ENCODE measurements around the gene TMEM31. TPM values are rescaled to one million over a fixed set of nuclear protein-coding genes. Genes with fewer than 3 reads are reported as not detected.
A peak's percentile ranks its signal among the peaks of the same experiment; 100 is the strongest.

TMEM31 gene
- total RNA-seq, 2 experiments from 2014 or later: not detected

GRCh38 chrX:103688946-103689345, 21.8 kb upstream of the TMEM31 start:
- Mint-ChIP-seq H3K27me3 (no peaks in the 10 kb centered on the region), H3K4me3 (no peak overlapping the region), H3K9me3 (no peaks in the 10 kb centered on the region), H3K27ac (no peak overlapping the region), H3K36me3 (ENCODE audit: low read depth) (peaks cover 17% of the 10 kb centered on the region), H3K4me1 (ENCODE audit: low read depth) (peaks cover 4% of the 10 kb centered on the region)
- Histone ChIP-seq H3K36me3 (ENCODE audit: insufficient read depth, low read length) (peaks cover 9% of the 10 kb centered on the region), H3K4me3 (ENCODE audit: low read length) (no peak overlapping the region), H3K4me1 (ENCODE audit: insufficient read depth, low read length) (no peaks in the 10 kb centered on the region), H3K27ac (ENCODE audit: low read depth in 1 of 2, low read length in 2 of 2) (no peak overlapping the region), H3K27me3 (ENCODE audit: control insufficient read depth in 1 of 2, insufficient read depth in 2 of 2, low read length in 2 of 2) (no peaks in the 10 kb centered on the region), H3K9me3 (ENCODE audit: control insufficient read depth in 1 of 2, insufficient read depth in 1 of 2, low read length in 2 of 2) (no peaks in the 10 kb centered on the region)
- ChIA-PET POLR2A (no interaction called here), CTCF (no interaction called here)
- TF ChIP-seq, protein P1, sequence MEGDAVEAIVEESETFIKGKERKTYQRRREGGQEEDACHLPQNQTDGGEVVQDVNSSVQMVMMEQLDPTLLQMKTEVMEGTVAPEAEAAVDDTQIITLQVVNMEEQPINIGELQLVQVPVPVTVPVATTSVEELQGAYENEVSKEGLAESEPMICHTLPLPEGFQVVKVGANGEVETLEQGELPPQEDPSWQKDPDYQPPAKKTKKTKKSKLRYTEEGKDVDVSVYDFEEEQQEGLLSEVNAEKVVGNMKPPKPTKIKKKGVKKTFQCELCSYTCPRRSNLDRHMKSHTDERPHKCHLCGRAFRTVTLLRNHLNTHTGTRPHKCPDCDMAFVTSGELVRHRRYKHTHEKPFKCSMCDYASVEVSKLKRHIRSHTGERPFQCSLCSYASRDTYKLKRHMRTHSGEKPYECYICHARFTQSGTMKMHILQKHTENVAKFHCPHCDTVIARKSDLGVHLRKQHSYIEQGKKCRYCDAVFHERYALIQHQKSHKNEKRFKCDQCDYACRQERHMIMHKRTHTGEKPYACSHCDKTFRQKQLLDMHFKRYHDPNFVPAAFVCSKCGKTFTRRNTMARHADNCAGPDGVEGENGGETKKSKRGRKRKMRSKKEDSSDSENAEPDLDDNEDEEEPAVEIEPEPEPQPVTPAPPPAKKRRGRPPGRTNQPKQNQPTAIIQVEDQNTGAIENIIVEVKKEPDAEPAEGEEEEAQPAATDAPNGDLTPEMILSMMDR (IDR thresholded peaks at IDR 0.05): peak; percentile 72
- intact Hi-C loops (cut with DNase I, micrococcal nuclease): loop anchor here (5.0 to 10.0 kb wide), 5 partner anchors 64 to 476 kb away; partner anchors contain the start of genes FAM199X (in 1 of the 2) and TCEAL1 (in 1 of the 2)
- peak in 3 of 14 experiments; percentile 40 to 46 (median 44) for DNase-seq
- no peak for ATAC-seq (ENCODE audit: poor library complexity)

GRCh38 chrX:103691059-103691458, 19.6 kb upstream of the TMEM31 start:
- Histone ChIP-seq H3K27ac (ENCODE audit: low read depth in 1 of 2, low read length in 2 of 2) (no peak overlapping the region), H3K36me3 (ENCODE audit: insufficient read depth, low read length) (no peaks in the 10 kb centered on the region), H3K9me3 (ENCODE audit: control insufficient read depth in 1 of 2, insufficient read depth in 1 of 2, low read length in 2 of 2) (no peaks in the 10 kb centered on the region), H3K4me3 (ENCODE audit: low read length) (no peak overlapping the region), H3K27me3 (ENCODE audit: control insufficient read depth in 1 of 2, insufficient read depth in 2 of 2, low read length in 2 of 2) (no peaks in the 10 kb centered on the region), H3K4me1 (ENCODE audit: insufficient read depth, low read length) (no peaks in the 10 kb centered on the region)
- H3K27me3 Mint-ChIP-seq: no peaks in the 10 kb centered on the region
- H3K36me3 Mint-ChIP-seq (ENCODE audit: low read depth): peaks cover 5% of the 10 kb centered on the region
- H3K4me3 Mint-ChIP-seq: no peak overlapping the region
- ATAC-seq (ENCODE audit: poor library complexity) (no peak), DNase-seq (no peak)
- intact Hi-C loops (cut with DNase I, micrococcal nuclease): loop anchor here in 1 of 2 experiments (5.0 to 10.0 kb wide), 3 partner anchors 126 to 476 kb away; partner anchors contain the start of gene BEX4
- H3K9me3 Mint-ChIP-seq: no peaks in the 10 kb centered on the region
- no peaks in the 10 kb centered on the region for H3K4me1 Mint-ChIP-seq (ENCODE audit: low read depth)
- H3K27ac Mint-ChIP-seq: no peak overlapping the region
- TF ChIP-seq, protein P1 (IDR thresholded peaks at IDR 0.05): no peak
- ChIA-PET POLR2A (no interaction called here), CTCF (no interaction called here)

DNA sequence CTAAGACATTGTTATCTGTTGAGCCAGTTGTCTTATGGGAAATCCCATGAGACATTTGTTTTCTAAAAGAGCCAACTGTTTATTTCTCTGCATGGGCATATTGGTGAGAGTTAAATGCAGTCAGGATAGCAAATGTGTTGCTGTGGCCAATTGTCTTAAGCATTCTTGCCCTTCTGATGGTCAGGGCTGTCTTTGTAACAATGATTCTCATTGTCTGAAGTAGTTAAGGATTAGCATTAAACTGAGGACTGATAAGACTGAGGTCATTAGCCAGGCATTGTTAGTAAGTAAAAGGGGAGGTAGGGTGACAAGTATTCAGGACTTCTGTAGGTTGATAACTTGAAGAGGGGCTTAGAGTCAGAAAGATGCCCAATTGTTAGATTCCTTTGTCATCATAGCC, 13.0 kb upstream of the TMEM31 start:
- DNase-seq (no peak), ATAC-seq (ENCODE audit: poor library complexity) (no peak)
- ChIA-PET POLR2A (no interaction called here), CTCF (no interaction called here)
- H3K4me1 Mint-ChIP-seq (ENCODE audit: low read depth): no peaks in the 10 kb centered on the region
- no peak overlapping the region for H3K4me3 Mint-ChIP-seq
- H3K4me3 ChIP-seq (ENCODE audit: low read length): no peak overlapping the region
- intact Hi-C loops (cut with DNase I, micrococcal nuclease): loop anchor here in 1 of 2 experiments (10.0 kb wide), 1 partner anchor 483 kb away; the partner anchor contains the start of gene BEX4
- no peaks in the 10 kb centered on the region for H3K9me3 Mint-ChIP-seq
- no peak overlapping the region for H3K27ac ChIP-seq (ENCODE audit: low read depth in 1 of 2, low read length in 2 of 2)
- H3K36me3 ChIP-seq (ENCODE audit: insufficient read depth, low read length): no peaks in the 10 kb centered on the region
- H3K27ac Mint-ChIP-seq: no peak overlapping the region
- H3K27me3 Mint-ChIP-seq: no peaks in the 10 kb centered on the region
- H3K36me3 Mint-ChIP-seq (ENCODE audit: low read depth): no peaks in the 10 kb centered on the region
- no peaks in the 10 kb centered on the region for H3K4me1 ChIP-seq (ENCODE audit: insufficient read depth, low read length)
- no peaks in the 10 kb centered on the region for H3K27me3 ChIP-seq (ENCODE audit: control insufficient read depth in 1 of 2, insufficient read depth in 2 of 2, low read length in 2 of 2)
- H3K9me3 ChIP-seq (ENCODE audit: control insufficient read depth in 1 of 2, insufficient read depth in 1 of 2, low read length in 2 of 2): no peaks in the 10 kb centered on the region
- TF ChIP-seq, protein P1 (IDR thresholded peaks at IDR 0.05): no peak
